Endometrial microvascular endothelial cells (primary cell): ENCODE measurements around the gene SIK3. TPM values are rescaled to one million over a fixed set of nuclear protein-coding genes. Genes with fewer than 3 reads are reported as not detected.
"Not testable (repeated sequence)": the region's sequence is repeated elsewhere in the genome, so short reads cannot be mapped to it uniquely, and the experiment has no call there.

Source experiments
- in situ Hi-C: cut with HindIII; loops from 2 replicates; pipeline ENCODE4 v1.10.0; 2017; ENCODE audit warnings: low sequenced_read_pairs, low pct_unique_long_range_greater_than_20kb; ENCODE audit errors: inconsistent ontology term
- total RNA-seq: library from RNA; depleted of rRNA; stranded (reverse); fragments of >200 nt; gene quantifications from one replicate; pipeline ENCODE4 v1.2.3, GENCODE V29; 2015; ENCODE audit errors: inconsistent ontology term

The SIK3 gene
- total RNA-seq, 1 donor from 2014 or later, result 7.9 TPM

DNA sequence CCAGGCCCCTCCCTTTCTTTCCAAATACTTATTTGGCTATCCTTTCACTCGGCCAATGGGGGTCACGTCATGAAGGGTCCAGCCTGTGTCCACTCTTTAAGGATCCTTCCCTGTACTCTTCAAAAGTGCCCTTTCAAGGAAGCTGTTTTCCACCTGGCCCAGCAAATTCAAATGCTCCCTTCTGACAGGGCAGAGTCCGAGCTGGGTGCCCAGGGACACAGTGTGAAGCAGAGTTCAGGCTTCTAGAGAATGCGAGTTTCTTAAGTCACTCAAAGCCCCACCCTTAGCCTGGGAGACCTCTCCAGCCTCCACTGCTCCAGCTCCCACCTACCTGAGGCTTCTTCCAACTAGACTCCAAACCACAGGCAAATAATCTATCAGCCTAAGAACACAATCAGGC lies 255.3 kb downstream of the SIK3 start:
- in situ Hi-C loops, result no loop called here

- in situ Hi-C loops, result no loop called here
Observed at GRCh38 chr11:116842117-116842516, 256.1 kb downstream of the SIK3 start.

- in situ Hi-C loops, result no loop called here
Observed at GRCh38 chr11:116840746-116841296, 257.4 kb downstream of the SIK3 start.

DNA sequence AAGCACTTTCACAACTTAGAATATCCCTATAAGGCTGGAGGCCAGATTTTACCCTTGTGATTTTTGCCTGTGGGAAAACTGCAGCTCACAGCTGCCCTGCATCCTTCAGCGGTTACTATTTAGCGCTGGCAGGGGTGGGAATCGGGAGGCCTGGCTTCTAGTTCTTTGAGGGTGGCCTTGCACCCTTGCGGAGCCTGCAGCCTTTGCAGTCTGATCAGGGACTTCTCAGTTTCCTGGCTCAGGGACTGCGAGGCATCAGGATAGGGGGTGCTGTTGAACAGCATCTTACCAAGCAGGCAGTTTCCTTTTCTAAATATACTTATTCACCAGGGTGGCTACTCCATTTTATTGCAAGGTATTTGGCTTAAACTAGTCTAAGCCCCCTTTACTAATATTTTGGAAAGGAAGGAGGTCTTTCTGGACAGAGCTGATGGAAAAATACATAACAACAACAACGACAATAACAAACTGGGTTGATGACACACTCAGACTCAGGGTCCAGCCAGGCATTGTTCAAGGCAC lies 257.9 kb downstream of the SIK3 start:
- in situ Hi-C loops, result no loop called here

DNA sequence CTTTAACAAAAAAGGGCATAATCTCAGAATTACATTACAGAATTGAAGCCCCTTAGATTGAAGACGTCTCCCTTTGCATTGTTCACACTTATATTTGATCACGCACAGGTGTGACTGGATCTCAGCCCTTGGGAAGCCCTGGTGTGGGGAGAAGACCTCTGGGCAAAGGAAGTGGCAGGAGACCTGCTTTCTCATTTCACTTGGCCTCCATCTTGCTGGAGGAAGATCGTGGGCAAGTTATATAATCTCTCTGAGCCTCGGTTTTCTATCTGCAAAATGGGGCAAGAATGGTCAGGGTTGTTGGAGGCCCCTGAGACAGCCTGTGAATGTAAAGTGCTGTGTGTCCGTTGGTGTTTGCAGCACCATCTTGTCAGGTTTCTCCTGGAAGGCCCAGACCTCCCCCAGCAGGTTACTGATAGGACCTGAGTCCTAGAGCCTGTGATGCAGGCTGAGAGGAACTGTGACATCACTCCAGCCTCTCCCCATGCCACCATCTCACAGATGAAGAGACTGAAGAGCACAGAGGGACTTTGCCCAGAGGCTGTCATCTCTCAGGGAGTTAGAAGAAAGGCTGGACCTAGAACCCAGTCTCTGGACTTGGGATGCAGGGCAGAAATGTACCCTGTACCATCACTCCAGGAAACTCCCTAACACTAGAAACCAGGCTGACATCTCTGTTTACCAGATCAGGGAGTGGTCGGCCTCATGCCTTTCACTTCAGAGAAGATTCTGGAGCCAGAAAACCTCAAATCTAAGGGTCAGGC lies 259.7 kb downstream of the SIK3 start:
- in situ Hi-C loops, result no loop called here

DNA sequence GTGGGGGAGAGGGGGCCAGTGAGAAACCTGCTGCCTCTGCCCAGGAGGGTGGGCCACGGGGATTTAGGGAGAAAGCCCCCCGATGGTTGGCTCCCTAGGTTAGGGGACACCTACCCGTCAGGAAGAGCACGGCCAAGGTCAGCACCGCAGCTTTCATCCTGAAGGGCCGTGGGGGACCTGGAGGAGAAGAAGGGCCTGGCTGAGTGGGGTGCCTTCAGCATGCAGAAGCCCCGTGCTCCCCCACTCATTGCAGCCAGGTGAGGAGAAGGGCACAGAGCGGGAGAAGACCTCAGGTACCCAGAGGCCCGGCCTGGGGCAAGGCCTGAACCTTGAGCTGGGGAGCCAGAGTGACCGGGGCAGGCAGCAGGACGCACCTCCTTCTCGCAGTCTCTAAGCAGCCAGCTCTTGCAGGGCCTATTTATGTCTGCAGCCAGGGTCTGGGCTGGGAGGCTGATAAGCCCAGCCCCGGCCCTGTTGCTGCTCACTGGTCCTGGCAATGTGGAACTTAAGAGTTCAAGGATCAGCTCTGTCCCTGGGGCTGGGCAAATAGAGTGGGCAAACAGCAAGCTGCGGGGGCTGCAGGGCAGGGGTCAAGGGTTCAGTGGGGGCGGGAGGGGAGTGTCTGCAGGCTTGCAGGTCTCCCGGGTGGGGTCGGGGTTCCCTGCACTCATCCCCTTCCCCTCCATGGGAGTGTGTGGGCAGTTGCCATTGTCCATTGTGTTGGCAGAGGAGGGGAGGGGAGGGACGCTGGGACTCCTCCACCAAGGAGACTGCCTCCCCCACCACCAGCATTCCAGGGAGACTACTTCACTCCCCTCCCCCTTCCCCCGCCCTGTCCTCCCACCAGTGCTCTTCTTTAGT lies 260.8 kb downstream of the SIK3 start, which contains the start of gene APOA1:
APOA1 (minus strand) TSS at position 392 of the 861 bp plus-strand sequence; CDS start at position 157, 235 bp downstream.
- in situ Hi-C loops, result no loop called here

DNA sequence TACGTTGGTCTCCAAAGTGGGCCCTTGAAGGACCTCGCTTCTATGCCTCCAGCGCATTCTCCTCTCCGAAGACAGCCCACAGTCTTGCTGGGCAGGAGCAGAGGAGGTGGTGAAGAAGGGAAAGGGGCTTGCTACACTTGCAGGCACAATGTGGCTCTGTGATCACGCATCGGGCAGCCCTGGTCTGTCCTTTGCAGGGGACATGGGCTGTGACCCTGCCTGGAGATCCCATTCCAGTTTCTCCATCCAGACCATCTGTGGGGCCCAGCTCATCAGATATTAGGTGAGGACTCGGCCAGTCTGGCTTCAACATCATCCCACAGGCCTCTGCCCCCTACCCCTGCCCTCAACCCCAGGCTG lies 261.6 kb downstream of the SIK3 start:
- in situ Hi-C loops, result no loop called here

GRCh38 chr11:116835791-116836631 lies 262.2 kb downstream of the SIK3 start:
- in situ Hi-C loops, result no loop called here

GRCh38 chr11:116835042-116835772 lies 263.0 kb downstream of the SIK3 start:
- in situ Hi-C loops, result no loop called here

- in situ Hi-C loops, result not testable (repeated sequence)
Observed at GRCh38 chr11:116834535-116835041, 263.6 kb downstream of the SIK3 start.

GRCh38 chr11:116833816-116834534 lies 264.3 kb downstream of the SIK3 start:
- in situ Hi-C loops, result no loop called here

DNA sequence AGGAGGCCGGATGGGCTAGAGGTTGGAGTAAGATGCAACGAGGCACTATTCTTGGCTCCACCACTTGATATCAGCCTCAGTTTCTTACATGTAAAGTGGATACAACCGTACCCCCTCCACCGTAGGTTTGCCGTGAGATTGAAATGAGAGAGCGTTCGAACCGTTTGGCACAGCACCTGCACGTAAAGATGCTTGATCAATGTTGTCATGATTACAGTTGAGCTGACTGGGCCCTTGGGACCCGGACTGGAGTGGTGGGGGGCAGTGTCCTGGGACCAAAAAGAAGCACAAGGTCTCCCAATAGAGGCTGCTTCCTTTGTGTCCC lies 264.8 kb downstream of the SIK3 start:
- in situ Hi-C loops, result no loop called here

- in situ Hi-C loops, result no loop called here
Observed at GRCh38 chr11:116832350-116833290, 265.6 kb downstream of the SIK3 start.

GRCh38 chr11:116831790-116832349 lies 266.4 kb downstream of the SIK3 start:
- in situ Hi-C loops, result no loop called here

DNA sequence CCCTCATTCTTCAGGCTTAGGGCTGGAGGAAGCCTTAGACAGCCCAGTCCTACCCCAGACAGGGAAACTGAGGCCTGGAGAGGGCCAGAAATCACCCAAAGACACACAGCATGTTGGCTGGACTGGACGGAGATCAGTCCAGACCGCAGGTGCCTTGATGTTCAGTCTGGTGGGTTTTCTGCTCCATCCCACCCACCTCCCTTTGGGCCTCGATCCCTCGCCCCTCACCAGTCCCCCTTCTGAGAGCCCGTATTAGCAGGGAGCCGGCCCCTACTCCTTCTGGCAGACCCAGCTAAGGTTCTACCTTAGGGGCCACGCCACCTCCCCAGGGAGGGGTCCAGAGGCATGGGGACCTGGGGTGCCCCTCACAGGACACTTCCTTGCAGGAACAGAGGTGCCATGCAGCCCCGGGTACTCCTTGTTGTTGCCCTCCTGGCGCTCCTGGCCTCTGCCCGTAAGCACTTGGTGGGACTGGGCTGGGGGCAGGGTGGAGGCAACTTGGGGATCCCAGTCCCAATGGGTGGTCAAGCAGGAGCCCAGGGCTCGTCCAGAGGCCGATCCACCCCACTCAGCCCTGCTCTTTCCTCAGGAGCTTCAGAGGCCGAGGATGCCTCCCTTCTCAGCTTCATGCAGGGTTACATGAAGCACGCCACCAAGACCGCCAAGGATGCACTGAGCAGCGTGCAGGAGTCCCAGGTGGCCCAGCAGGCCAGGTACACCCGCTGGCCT lies 267.9 kb downstream of the SIK3 start:
- in situ Hi-C loops, result no loop called here
